Epidermal melanocyte (primary cell): ENCODE results near the gene PRDM16.

ENCODE experiments used
- DNase-seq: peaks from one replicate; pipeline ENCODE4 v3.0.0; 2011; ENCODE audit warnings: low spot score; ENCODE audit not compliant: insufficient read length

Gene PRDM16

GRCh38 chr1:3140437-3140836 is 71.4 kb downstream of the PRDM16 start:
- no peak for DNase-seq

- no peak for DNase-seq
Observed at GRCh38 chr1:3141129-3141528, 72.1 kb downstream of the PRDM16 start.

GRCh38 chr1:3141836-3142235 is 72.8 kb downstream of the PRDM16 start:
- DNase-seq = no peak

GRCh38 chr1:3142236-3142635 is 73.2 kb downstream of the PRDM16 start:
- DNase-seq = no peak

- DNase-seq = no peak
Observed at GRCh38 chr1:3142751-3143150, 73.7 kb downstream of the PRDM16 start.

GRCh38 chr1:3145532-3146325 is 76.7 kb downstream of the PRDM16 start:
- DNase-seq = no peak

GRCh38 chr1:3146458-3146857 is 77.5 kb downstream of the PRDM16 start:
- no peak for DNase-seq

- DNase-seq = no peak
Observed at GRCh38 chr1:3146907-3147306, 77.9 kb downstream of the PRDM16 start.

- DNase-seq = no peak
Observed at GRCh38 chr1:3148171-3148570, 79.2 kb downstream of the PRDM16 start.

GRCh38 chr1:3149277-3149676 is 80.3 kb downstream of the PRDM16 start:
- DNase-seq = no peak

GRCh38 chr1:3151456-3151855 is 82.5 kb downstream of the PRDM16 start:
- DNase-seq = no peak

- DNase-seq = no peak
Observed at GRCh38 chr1:3152143-3152542, 83.1 kb downstream of the PRDM16 start.

- no peak for DNase-seq
Observed at GRCh38 chr1:3153197-3153596, 84.2 kb downstream of the PRDM16 start.

GRCh38 chr1:3153902-3154795 is 85.1 kb downstream of the PRDM16 start:
- no peak for DNase-seq

- no peak for DNase-seq
Observed at GRCh38 chr1:3155056-3155925, 86.3 kb downstream of the PRDM16 start.

GRCh38 chr1:3155926-3156220 is 86.9 kb downstream of the PRDM16 start:
- DNase-seq = no peak

GRCh38 chr1:3156936-3157335 is 87.9 kb downstream of the PRDM16 start:
- no peak for DNase-seq

- no peak for DNase-seq
Observed at GRCh38 chr1:3158347-3158746, 89.3 kb downstream of the PRDM16 start.

GRCh38 chr1:3159121-3159520 is 90.1 kb downstream of the PRDM16 start:
- DNase-seq = no peak

GRCh38 chr1:3159996-3160395 is 91.0 kb downstream of the PRDM16 start:
- no peak for DNase-seq

- no peak for DNase-seq
Observed at GRCh38 chr1:3160647-3161145, 91.7 kb downstream of the PRDM16 start.
